AG04449 (cell line): ENCODE data around the gene CACNA1C.
A peak's percentile ranks its signal among the peaks of the same experiment; 100 is the strongest.

Source experiments
- CTCF ChIA-PET: fragments of 350-600 bp; formaldehyde crosslinking; extraction: SDS; loops from one replicate; lab custom pipeline; 2021; ENCODE audit warnings: antibody characterized with exemption; lab: Yijun Ruan, JAX
- POLR2A ChIA-PET: fragments of 400-600, 350-600 bp; formaldehyde crosslinking; extraction: SDS; loops from one replicate; lab custom pipeline; 2020; ENCODE audit warnings: antibody characterized with exemption, inconsistent platforms; lab: Yijun Ruan, JAX
- DNase-seq: peaks from one replicate; pipeline ENCODE4 v3.0.0-alpha.2; 2010; ENCODE audit warnings: low read depth, low spot score
- H3K4me3 ChIP-seq: 2 replicates; pipeline ENCODE4 v1.5.1; 2011; ENCODE audit warnings: low read depth, mild to moderate bottlenecking, control low read depth, low read length
- CTCF ChIP-seq: IDR thresholded peaks from one replicate; pipeline ENCODE4 v1.5.1; 2011; ENCODE audit warnings: mild to moderate bottlenecking, moderate library complexity, low read length, control low read depth, inconsistent platforms; ENCODE audit not compliant: insufficient read depth; ENCODE audit errors: missing control alignments

Gene CACNA1C

GRCh38 chr12:2613326-2614073, 560.7 kb downstream of the CACNA1C start:
- TF ChIP-seq CTCF: no peak
- DNase-seq: peak; percentile 90
- POLR2A ChIA-PET: no interaction called here
- CTCF ChIA-PET: no interaction called here
- no peak overlapping the region for H3K4me3 ChIP-seq

GRCh38 chr12:2614341-2614740, 561.6 kb downstream of the CACNA1C start:
- H3K4me3 ChIP-seq: no peak overlapping the region
- DNase-seq: no peak
- CTCF ChIA-PET: no interaction called here
- TF ChIP-seq CTCF: no peak
- POLR2A ChIA-PET: no interaction called here

GRCh38 chr12:2615665-2616402, 563.0 kb downstream of the CACNA1C start:
- TF ChIP-seq CTCF: no peak
- DNase-seq: peak; percentile 17
- H3K4me3 ChIP-seq: no peak overlapping the region
- ChIA-PET POLR2A (no interaction called here), CTCF (interaction anchor here (1.0 to 2.1 kb wide), 2 partner anchors 10 to 26 kb away, joined by 4 to 11 read pairs; no protein-coding TSS in a partner anchor)

GRCh38 chr12:2616763-2617162, 564.0 kb downstream of the CACNA1C start:
- DNase-seq: no peak
- CTCF ChIA-PET: interaction anchor here (1.4 to 2.1 kb wide), 2 partner anchors 9 to 821 kb away, joined by 5 to 11 read pairs; no protein-coding TSS in a partner anchor
- no peak overlapping the region for H3K4me3 ChIP-seq
- no peak for TF ChIP-seq CTCF
- POLR2A ChIA-PET: no interaction called here

GRCh38 chr12:2617365-2617764, 564.6 kb downstream of the CACNA1C start:
- H3K4me3 ChIP-seq: no peak overlapping the region
- TF ChIP-seq CTCF: no peak
- no peak for DNase-seq
- ChIA-PET CTCF (interaction anchor here (1.4 kb wide), 1 partner anchor 822 kb away, joined by 5 read pairs; no protein-coding TSS in a partner anchor), POLR2A (no interaction called here)
